ENCODE data around the gene GAN.

The GAN gene

GRCh38 chr16:81435103-81435502, 120.3 kb downstream of the GAN start:
- DNase-seq, result no peak

GRCh38 chr16:81435567-81435966, 120.8 kb downstream of the GAN start:
- no peak for DNase-seq

- DNase-seq, result no peak
Measured at GRCh38 chr16:81436386-81436785, 121.6 kb downstream of the GAN start.

- no peak for DNase-seq
Measured at GRCh38 chr16:81437865-81438264, 123.1 kb downstream of the GAN start.

Data from activated T-cell treated with anti-CD3 and anti-CD28 coated beads, Interleukin-2, amount 50 U/mL, for 1 hour (primary cell).